ENCODE measurements around the gene NPHP4. TPM values are rescaled to one million over a fixed set of nuclear protein-coding genes. Genes with fewer than 3 reads are reported as not detected.

NPHP4 gene
- total RNA-seq, 1 donor from 2014 or later, result 7.7 TPM

- no peak for DNase-seq
Observed at GRCh38 chr1:5989731-5990271, 2.4 kb downstream of the NPHP4 start.

- DNase-seq, result no peak
Observed at GRCh38 chr1:5989286-5989605, 3.0 kb downstream of the NPHP4 start.

GRCh38 chr1:5988596-5989285 is 3.5 kb downstream of the NPHP4 start:
- DNase-seq, result no peak

DNA sequence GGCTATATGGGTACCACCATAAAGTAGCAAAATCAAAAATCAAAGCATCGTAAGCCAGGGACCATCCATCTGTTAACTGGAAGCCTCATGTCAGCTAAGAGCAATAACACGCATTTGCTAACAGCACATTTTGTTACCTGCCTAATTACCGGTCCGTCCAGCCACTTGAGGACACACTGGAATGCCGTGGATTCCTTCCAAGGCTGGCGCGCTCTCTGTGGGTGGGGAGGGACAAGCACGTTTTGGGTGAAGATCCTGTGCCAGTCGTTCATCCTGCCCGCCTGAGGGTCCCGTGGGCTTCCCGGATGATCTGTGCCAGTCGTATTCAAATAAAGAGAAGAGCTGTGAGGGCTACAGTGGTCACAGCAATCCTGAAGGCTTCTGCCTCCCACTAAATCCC is 6.2 kb downstream of the NPHP4 start:
- no peak for DNase-seq

- no peak for DNase-seq
Observed at GRCh38 chr1:5985250-5985649, 7.0 kb downstream of the NPHP4 start.

DNA sequence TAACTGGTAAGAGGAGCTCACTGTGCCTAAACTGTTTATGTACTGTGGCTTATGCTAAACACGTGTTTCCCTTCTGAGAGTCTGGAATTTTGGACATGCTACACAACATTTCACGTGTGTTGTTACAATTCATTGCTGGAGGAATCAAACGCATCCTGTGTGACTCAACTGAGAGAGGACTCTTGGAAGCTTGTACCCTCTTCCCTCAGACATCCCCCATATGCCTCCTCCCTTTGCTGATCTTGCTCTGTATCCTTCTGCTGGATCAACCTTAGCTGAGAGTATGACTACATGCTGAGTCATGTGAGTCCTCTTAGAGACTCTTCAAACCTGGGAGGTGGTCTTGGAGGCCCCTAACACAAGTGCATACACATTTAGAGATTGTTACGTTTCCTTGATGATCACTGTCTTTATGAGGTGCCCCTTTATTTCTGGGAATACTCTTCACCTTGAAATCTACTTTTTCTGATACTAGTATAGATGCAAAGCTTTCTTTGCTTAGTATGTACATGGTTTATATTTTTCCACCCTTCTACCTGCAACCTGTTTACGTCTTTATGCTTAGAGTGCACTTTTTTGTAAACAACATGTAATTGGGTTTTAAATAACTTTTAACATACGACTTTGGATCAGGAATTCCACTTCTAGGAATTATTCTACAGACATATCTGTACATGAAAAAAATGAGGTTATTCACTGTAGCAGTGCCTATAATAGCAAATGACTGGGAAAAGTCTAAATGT is 8.7 kb downstream of the NPHP4 start:
- no peak for DNase-seq

- DNase-seq, result no peak
Observed at GRCh38 chr1:5982868-5983267, 9.4 kb downstream of the NPHP4 start.

GRCh38 chr1:5982276-5982675 is 9.9 kb downstream of the NPHP4 start:
- DNase-seq, result no peak

GRCh38 chr1:5981009-5981380 is 11.2 kb downstream of the NPHP4 start:
- DNase-seq, result no peak

DNA sequence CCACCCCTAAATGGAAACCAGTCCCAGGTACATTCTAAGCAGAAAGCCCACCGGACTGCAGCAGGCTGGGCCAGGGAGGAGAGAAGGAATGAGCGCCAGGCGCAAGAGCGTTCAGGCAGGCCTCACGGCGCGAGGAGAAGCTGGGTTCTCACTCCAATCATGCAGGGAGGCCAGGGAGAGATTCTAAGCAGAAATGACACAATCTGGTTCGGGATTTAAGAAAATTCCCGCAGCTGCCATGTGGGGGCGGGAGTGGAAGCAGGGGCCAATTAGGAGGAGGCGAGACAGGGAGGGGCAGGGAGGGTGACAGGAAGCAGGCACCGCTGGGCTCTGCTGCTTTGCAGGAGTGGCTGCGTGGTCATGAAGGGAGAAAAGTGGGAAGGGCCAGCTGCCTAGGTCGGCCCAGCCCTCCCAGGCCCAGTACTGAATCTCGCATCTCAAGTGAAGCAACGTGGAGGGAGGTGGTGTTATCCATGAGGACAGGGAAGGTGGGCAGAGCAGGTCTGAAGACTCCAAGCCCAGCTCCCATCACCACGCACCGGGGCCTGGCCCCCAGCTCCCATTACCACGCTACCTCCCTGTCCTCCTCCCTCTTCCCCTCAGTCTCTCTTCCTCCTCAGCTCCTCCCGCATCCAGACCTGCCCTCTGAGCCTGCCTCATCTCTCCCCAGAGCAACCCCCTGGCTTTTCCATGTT is 11.8 kb downstream of the NPHP4 start:
- DNase-seq, result peak; percentile 70

- DNase-seq, result no peak
Observed at GRCh38 chr1:5979536-5980313, 12.5 kb downstream of the NPHP4 start.

GRCh38 chr1:5978452-5978851 is 13.8 kb downstream of the NPHP4 start:
- DNase-seq, result no peak

DNA sequence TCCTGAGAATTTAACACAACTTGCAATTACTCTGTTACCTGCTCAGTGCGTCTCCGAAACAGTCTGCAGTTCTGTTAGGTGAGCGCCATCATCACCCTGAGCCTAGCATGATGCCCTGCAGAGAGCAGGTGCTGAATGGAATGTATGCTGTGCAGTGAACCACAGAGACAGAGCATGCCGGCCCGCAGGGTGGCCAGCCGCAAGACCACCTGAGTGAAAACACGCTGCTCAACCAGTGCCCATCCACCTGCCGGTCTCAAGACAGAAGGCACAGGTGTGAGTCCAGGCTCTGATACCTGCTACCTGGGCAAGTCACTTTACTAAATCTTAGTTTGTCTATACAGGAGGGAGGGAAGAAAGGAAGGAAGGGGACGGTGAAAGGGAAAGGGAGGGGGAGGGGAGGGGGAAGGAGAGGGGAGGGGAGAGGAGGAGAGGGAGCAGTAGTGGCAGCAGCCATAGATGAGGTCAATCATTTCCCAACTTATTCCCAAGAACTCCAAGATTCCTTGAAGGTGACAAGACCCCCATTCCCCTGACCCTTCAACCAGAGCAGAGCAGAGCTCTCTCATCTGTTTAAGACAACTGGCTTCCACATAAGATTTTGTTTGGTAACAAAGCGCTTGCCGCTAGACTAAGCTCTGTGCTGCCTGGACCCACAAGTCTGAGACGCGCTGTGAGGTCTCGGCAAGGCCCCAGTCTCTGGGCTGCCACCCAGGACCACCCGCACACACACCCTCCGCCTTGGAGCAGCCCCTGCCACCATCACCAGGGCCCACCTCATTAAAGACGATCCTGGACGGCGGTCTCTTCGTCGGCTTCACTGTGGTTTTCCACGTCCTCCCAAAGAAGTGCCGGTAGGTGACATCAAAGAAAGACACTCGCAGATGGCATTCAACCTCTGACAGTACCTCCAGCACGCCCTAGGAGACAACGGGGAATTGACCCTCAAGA is 14.5 kb downstream of the NPHP4 start:
- no peak for DNase-seq

- DNase-seq, result no peak
Observed at GRCh38 chr1:5976726-5977493, 15.3 kb downstream of the NPHP4 start.

DNA sequence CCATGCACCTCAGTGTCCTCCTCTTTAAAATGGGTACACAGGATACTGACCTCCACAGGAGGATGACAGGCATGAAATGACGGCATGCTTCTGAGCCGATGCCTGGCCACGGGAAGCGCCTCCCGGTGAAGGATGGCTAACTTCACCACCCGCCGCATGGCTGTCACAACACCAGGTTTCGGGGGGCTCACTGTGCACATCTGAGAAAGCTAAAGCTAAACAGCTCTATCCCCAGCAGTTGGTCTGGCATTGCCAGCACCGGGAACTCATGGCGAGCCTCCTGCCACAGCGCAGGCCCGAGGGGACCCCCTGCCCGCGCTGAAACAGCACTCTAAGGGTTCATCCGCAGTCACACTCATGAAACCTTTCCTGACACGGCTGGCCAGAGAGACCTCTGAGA is 16.0 kb downstream of the NPHP4 start:
- no peak for DNase-seq

DNA sequence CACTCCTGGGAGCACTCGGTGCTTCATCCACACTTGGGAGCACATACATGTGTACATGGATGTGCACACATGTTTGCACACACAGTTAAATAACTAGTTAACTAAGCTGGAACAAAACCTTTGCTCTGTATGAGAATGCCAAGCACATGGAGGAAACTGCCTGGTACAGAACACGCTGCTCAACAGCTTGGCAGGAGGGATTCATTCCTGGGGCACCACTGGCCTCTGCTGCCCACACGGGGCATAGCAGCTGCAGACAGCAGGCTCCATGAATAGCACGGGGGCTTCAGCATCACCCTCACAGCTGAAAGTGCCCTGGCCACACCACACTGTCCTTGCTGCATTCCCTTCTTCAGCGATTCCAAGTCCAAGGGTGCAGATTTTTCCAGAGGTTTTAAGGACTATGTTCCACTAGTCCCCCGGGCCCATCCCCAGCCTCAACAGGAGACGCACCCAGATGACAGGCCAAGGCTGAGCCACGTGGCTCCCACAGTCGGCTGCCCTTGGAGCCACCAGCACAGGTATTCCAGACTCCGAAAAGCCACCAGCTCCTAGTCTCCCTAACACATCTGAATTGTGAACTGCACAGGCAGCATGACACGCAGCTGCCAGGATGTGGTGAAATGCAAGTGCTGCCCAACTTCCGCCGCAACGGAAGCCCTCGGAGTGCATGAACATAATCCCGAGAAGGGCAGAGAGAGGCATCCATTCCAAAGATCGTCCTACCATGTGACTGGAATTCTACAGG is 16.9 kb downstream of the NPHP4 start:
- peak; percentile 75 for DNase-seq

- DNase-seq, result no peak
Observed at GRCh38 chr1:5974631-5975030, 17.6 kb downstream of the NPHP4 start.

DNA sequence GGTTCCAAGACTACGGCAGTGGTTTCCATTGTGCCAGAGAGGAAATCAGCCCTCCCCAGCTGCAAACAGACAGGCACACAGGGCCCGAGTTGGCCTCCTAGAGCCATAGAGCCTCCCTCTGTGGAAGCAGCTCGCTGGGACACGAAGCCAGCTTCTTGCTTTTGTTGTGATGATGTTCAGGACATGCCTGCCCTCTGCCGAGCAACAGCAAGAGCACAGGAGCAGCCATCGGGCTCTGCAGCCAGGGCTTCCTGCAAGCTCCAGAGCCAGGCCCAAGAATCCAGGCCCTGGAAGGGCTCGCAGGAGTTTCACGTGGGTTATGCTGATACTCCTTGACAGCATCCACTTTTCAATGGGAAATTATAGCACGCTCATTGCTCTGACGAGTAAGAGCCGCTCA is 18.5 kb downstream of the NPHP4 start:
- peak; percentile 29 for DNase-seq

DNA sequence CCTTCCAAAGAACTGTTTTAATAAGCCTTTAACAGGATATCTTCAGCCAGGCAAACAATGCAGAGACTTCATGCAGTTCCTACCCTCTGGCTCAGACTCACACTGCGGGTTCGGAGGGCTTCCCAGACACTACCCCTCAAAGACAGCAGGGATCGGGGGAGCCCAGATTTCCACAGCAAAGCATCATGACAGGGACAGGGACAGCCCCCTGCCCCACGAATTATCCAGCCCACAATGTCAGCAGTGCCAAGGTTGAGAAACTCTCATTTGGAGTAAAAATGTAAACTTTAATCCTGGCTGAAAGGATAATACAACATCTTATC is 20.1 kb downstream of the NPHP4 start:
- no peak for DNase-seq

All from tongue (tissue), 2 donors.